Measurements from ENCODE around the gene LAMTOR2. TPM values are rescaled to one million over a fixed set of nuclear protein-coding genes. Genes with fewer than 3 reads are reported as not detected.

The LAMTOR2 gene
- total and polyA plus RNA-seq, 9 of the 15 experiments (the other 6 are each of a cell fraction or from before 2014, with no cell fraction given) = 39.0 to 161 (median 74.6) TPM

DNA sequence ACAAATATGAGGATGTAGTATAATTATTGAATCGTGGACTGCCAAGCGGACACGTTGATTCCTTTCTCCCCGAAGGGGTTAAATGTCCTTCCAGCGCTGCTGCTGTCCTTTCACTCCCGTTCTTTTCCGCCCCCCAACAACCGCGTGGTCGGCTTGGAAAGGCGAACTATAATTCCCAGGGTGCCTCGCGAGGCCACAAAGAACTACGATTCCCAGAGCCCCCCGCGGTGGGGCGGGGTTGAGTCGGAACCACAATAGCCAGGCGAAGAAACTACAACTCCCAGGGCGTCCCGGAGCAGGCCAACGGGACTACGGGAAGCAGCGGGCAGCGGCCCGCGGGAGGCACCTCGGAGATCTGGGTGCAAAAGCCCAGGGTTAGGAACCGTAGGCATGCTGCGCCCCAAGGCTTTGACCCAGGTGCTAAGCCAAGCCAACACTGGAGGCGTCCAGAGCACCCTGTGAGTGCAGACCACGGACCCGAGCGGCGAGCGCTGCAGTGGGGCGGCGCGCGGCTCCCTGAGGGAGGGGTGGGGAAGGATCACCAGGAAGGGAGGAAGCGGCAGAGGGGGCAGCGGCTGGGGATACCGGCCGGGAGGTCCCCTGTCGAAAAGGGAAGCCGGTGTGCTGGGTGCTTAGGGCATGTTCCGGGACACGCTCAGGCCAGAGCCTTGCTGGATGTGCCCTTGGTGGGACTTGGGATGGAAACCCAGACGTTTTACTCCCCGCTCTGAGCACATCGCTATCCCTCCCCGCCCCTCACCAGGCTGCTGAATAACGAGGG is at the start of gene LAMTOR2 (continued):
- TF ChIP-seq NUFIP1 (IDR thresholded peaks at IDR 0.05; ENCODE audit: partially characterized antibody) (no peak), NR2F6 (CRISPR knock-in tag; IDR thresholded peaks at IDR 0.05) (no peak), CAMTA2 (CRISPR knock-in tag; conservative IDR thresholded peaks at IDR 0.05) (no peak), EWSR1 (IDR thresholded peaks at IDR 0.05; ENCODE audit: borderline replicate concordance, low read depth, partially characterized antibody) (no peak), MEF2A (IDR thresholded peaks at IDR 0.05; ENCODE audit: control insufficient read depth, low read depth, low read length) (no peak), HMGN3 (IDR thresholded peaks at IDR 0.05; ENCODE audit: borderline replicate concordance, extremely low read depth, insufficient read length, low read depth, low read length) (no peak), CCNT2 (IDR thresholded peaks at IDR 0.05; ENCODE audit: borderline replicate concordance, extremely low read depth, insufficient read length, low read depth, low read length) (peak; percentile 49), ZNF780A (CRISPR knock-in tag; IDR thresholded peaks at IDR 0.05) (no peak), JUNB (CRISPR knock-in tag; conservative IDR thresholded peaks at IDR 0.05) (no peak), ZNF707 (CRISPR knock-in tag; conservative IDR thresholded peaks at IDR 0.05) (no peak), RAD51 (IDR thresholded peaks at IDR 0.05; ENCODE audit: borderline replicate concordance, low read depth) (0 out of 2 replicates have a peak, but pooled peaks have one; percentile 24), KHSRP (IDR thresholded peaks at IDR 0.05) (no peak), SMARCA4 (IDR thresholded peaks at IDR 0.05) (peak; percentile 12), ESRRA (IDR thresholded peaks at IDR 0.05; ENCODE audit: borderline replicate concordance, low read depth) (peak; percentile 79), RB1 (IDR thresholded peaks at IDR 0.05; ENCODE audit: low read depth) (peak; percentile 46; the same call in 1 of the 2 replicates), TEAD2 (tag; IDR thresholded peaks at IDR 0.05) (no peak), TCFL5 (CRISPR knock-in tag; conservative IDR thresholded peaks at IDR 0.05) (no peak), ZBTB17 (CRISPR knock-in tag; IDR thresholded peaks at IDR 0.05) (peak; percentile 62; the same call in 1 of the 2 replicates), ETV1 (tag; conservative IDR thresholded peaks at IDR 0.05; ENCODE audit: low read depth) (no peak)
- TF ChIP-seq, protein P1, sequence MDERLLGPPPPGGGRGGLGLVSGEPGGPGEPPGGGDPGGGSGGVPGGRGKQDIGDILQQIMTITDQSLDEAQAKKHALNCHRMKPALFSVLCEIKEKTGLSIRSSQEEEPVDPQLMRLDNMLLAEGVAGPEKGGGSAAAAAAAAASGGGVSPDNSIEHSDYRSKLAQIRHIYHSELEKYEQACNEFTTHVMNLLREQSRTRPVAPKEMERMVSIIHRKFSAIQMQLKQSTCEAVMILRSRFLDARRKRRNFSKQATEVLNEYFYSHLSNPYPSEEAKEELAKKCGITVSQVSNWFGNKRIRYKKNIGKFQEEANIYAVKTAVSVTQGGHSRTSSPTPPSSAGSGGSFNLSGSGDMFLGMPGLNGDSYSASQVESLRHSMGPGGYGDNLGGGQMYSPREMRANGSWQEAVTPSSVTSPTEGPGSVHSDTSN (CRISPR knock-in tag; IDR thresholded peaks at IDR 0.05; ENCODE audit: low read depth) = no peak
- TF ChIP-seq, protein P1 (tag; conservative IDR thresholded peaks at IDR 0.05; ENCODE audit: low read depth) = no peak
- TF ChIP-seq, protein P2, sequence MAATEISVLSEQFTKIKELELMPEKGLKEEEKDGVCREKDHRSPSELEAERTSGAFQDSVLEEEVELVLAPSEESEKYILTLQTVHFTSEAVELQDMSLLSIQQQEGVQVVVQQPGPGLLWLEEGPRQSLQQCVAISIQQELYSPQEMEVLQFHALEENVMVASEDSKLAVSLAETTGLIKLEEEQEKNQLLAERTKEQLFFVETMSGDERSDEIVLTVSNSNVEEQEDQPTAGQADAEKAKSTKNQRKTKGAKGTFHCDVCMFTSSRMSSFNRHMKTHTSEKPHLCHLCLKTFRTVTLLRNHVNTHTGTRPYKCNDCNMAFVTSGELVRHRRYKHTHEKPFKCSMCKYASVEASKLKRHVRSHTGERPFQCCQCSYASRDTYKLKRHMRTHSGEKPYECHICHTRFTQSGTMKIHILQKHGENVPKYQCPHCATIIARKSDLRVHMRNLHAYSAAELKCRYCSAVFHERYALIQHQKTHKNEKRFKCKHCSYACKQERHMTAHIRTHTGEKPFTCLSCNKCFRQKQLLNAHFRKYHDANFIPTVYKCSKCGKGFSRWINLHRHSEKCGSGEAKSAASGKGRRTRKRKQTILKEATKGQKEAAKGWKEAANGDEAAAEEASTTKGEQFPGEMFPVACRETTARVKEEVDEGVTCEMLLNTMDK (IDR thresholded peaks at IDR 0.05; ENCODE audit: borderline replicate concordance, insufficient read depth, low read depth, low read length, poor library complexity, severe bottlenecking) = no peak
- TF ChIP-seq, protein P3, sequence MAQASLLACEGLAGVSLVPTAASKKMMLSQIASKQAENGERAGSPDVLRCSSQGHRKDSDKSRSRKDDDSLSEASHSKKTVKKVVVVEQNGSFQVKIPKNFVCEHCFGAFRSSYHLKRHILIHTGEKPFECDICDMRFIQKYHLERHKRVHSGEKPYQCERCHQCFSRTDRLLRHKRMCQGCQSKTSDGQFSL (CRISPR knock-in tag; IDR thresholded peaks at IDR 0.05) = no peak
- TF ChIP-seq, protein P3 (tag; IDR thresholded peaks at IDR 0.05) = peak in 1 of 2 experiments; percentile 44; a peak in 1 of 4 replicates
